H1 (cell line): ENCODE measurements around the gene GTF2IRD1. TPM values are rescaled to one million over a fixed set of nuclear protein-coding genes. Genes with fewer than 3 reads are reported as not detected.

Experiments used
- CTCF ChIA-PET: fragments of 300-600 bp; sonication (Branson Sonifier 250); formaldehyde crosslinking; loops from one replicate; lab custom pipeline; 2021; ENCODE audit not compliant: partially characterized antibody; lab: Charles Lee
- POLR2A ChIA-PET: fragments of 300-600 bp; sonication (Branson Sonifier 250); formaldehyde crosslinking; loops from one replicate; lab custom pipeline; 2021; ENCODE audit warnings: inconsistent platforms; ENCODE audit not compliant: partially characterized antibody; lab: Charles Lee
- DNase-seq, 2 experiments: peaks; one replicate each; pipeline versions ENCODE4 v3.0.0 to v3.0.0-alpha.2; 2010 to 2022; ENCODE audit warnings: low spot score in 2 of 2, low read depth in 1 of 2, mixed read lengths in 1 of 2
- FAIRE-seq: peaks from 2 replicates; lab custom pipeline; 2011; peaks lifted over from hg19 to GRCh38; lab: Jason Lieb, UNC
- H2AFZ ChIP-seq: 2 replicates; pipeline ENCODE4 v1.8.1; 2012; ENCODE audit warnings: low read length, inconsistent platforms
- H2AK5ac ChIP-seq: 2 replicates; pipeline ENCODE4 v1.6.1; 2013; ENCODE audit warnings: low read depth, low read length
- H2BK120ac ChIP-seq: replicated peaks from 2 replicates; pipeline ENCODE3; 2013; ENCODE audit warnings: low read depth, low read length, inconsistent platforms
- H2BK12ac ChIP-seq: 2 replicates; pipeline ENCODE4 v1.6.1; 2013; ENCODE audit warnings: low read depth, low read length
- H2BK15ac ChIP-seq: 2 replicates; pipeline ENCODE4 v1.6.1; 2013; ENCODE audit warnings: low read length
- H2BK20ac ChIP-seq: 2 replicates; pipeline ENCODE4 v1.6.1; 2013; ENCODE audit warnings: low read length
- H2BK5ac ChIP-seq: 2 replicates; pipeline ENCODE4 v1.6.1; 2013; ENCODE audit warnings: low read depth, low read length
- H3K14ac ChIP-seq: 2 replicates; pipeline ENCODE4 v1.6.1; 2013; ENCODE audit warnings: inconsistent platforms; ENCODE audit not compliant: insufficient read length
- H3K18ac ChIP-seq: 2 replicates; pipeline ENCODE4 v1.6.1; 2013; ENCODE audit warnings: low read length; ENCODE audit errors: extremely low read depth
- H3K23ac ChIP-seq: 2 replicates; pipeline ENCODE4 v1.6.1; 2013; ENCODE audit warnings: inconsistent platforms; ENCODE audit not compliant: insufficient read length
- H3K23me2 ChIP-seq: 2 replicates; pipeline ENCODE4 v1.6.1; 2013; ENCODE audit warnings: low read depth, low read length
- H3K27ac ChIP-seq: 2 replicates; pipeline ENCODE4 v1.6.1; 2011; ENCODE audit warnings: low read depth, low read length, inconsistent platforms
- H3K27me3 ChIP-seq, 4 experiments: replicated peaks in 1 of 4; 1 replicate in 1 of 4; 2 replicates in 3 of 4; pipeline versions ENCODE4 v1.6.1 to v1.8.1; 2011 to 2013; ENCODE audit warnings: low read length in 3 of 4, mild to moderate bottlenecking in 3 of 4, inconsistent platforms in 2 of 4, mixed read lengths in 2 of 4, moderate library complexity in 1 of 4; ENCODE audit not compliant: control insufficient read depth in 3 of 4, insufficient read depth in 3 of 4; ENCODE audit errors: extremely low read depth in 1 of 4
- H3K36me3 ChIP-seq, 4 experiments: 2 replicates each; pipeline versions ENCODE4 v1.6.1 to v1.8.1; 2011 to 2013; ENCODE audit warnings: mild to moderate bottlenecking in 4 of 4, low read length in 3 of 4, moderate library complexity in 2 of 4, control low read depth in 1 of 4, inconsistent platforms in 1 of 4; ENCODE audit not compliant: insufficient read depth in 4 of 4, control insufficient read depth in 2 of 4
- H3K4ac ChIP-seq: replicated peaks from 2 replicates; pipeline ENCODE3; 2013; ENCODE audit warnings: low read length, low read depth, mixed read lengths, inconsistent platforms; ENCODE audit not compliant: insufficient read length
- H3K4me1 ChIP-seq, 4 experiments: replicated peaks in 1 of 4; 1 replicate in 1 of 4; 2 replicates in 3 of 4; pipeline versions ENCODE4 v1.6.1 to v1.8.1; 2011 to 2013; ENCODE audit warnings: low read length in 3 of 4, inconsistent platforms in 2 of 4, mixed read lengths in 1 of 4; ENCODE audit not compliant: insufficient read depth in 4 of 4, control insufficient read depth in 3 of 4
- H3K4me2 ChIP-seq, 2 experiments: 2 replicates each; pipeline versions ENCODE4 v1.6.1 to v1.8.1; 2011 to 2013; ENCODE audit warnings: low read depth in 2 of 2, low read length in 2 of 2, control low read depth in 1 of 2, inconsistent platforms in 1 of 2, mild to moderate bottlenecking in 1 of 2; ENCODE audit not compliant: insufficient read depth in 1 of 2
- H3K4me3 ChIP-seq, 4 experiments: fragments of 200-600, 300-600 bp in 1 of 4; sonication (generic), shearing (Covaris generic), sonication (Bioruptor Twin) in 1 of 4; 2 replicates each; pipeline versions ENCODE4 v1.5.1 to v1.8.1; 2011 to 2016; ENCODE audit warnings: low read length in 4 of 4, low read depth in 3 of 4, control low read depth in 2 of 4, inconsistent platforms in 2 of 4, mild to moderate bottlenecking in 2 of 4, mixed read lengths in 1 of 4, moderate library complexity in 1 of 4; ENCODE audit not compliant: insufficient read depth in 2 of 4; ENCODE audit errors: extremely low read depth in 1 of 4
- H3K56ac ChIP-seq: replicated peaks from 2 replicates; pipeline ENCODE3; 2013; ENCODE audit warnings: low read depth, mild to moderate bottlenecking, mixed read lengths, low read length, inconsistent platforms; ENCODE audit not compliant: insufficient read length
- H3K79me1 ChIP-seq: 2 replicates; pipeline ENCODE4 v1.6.1; 2013; ENCODE audit warnings: low read depth, low read length, control low read depth
- H3K79me2 ChIP-seq, 2 experiments: 2 replicates each; pipeline versions ENCODE4 v1.6.1 to v1.8.1; 2012 to 2013; ENCODE audit warnings: low read length in 2 of 2, mild to moderate bottlenecking in 2 of 2, inconsistent platforms in 1 of 2; ENCODE audit not compliant: insufficient read depth in 2 of 2, control insufficient read depth in 1 of 2
- H3K9ac ChIP-seq, 4 experiments: replicated peaks in 1 of 4; 1 replicate in 1 of 4; 2 replicates in 3 of 4; pipeline versions ENCODE4 v1.6.1 to v1.8.1; 2011 to 2013; ENCODE audit warnings: low read depth in 3 of 4, low read length in 3 of 4, control low read depth in 2 of 4, mild to moderate bottlenecking in 2 of 4, moderate library complexity in 2 of 4, inconsistent platforms in 1 of 4; ENCODE audit errors: extremely low read depth in 1 of 4
- H3K9me3 ChIP-seq, 2 experiments: 2 replicates each; pipeline versions ENCODE4 v1.6.1 to v1.8.1; 2012 to 2013; ENCODE audit warnings: mild to moderate bottlenecking in 2 of 2, moderate library complexity in 2 of 2, control low read depth in 1 of 2, inconsistent platforms in 1 of 2, low read depth in 1 of 2, low read length in 1 of 2, mixed read lengths in 1 of 2; ENCODE audit not compliant: insufficient read depth in 2 of 2
- H4K20me1 ChIP-seq, 2 experiments: replicated peaks in 1 of 2; 2 replicates each; pipeline versions ENCODE3 to v1.8.1; 2011 to 2013; ENCODE audit warnings: inconsistent platforms in 2 of 2, low read length in 2 of 2, mild to moderate bottlenecking in 1 of 2; ENCODE audit not compliant: insufficient read depth in 2 of 2, control insufficient read depth in 1 of 2
- H4K5ac ChIP-seq: 2 replicates; pipeline ENCODE4 v1.6.1; 2013; ENCODE audit warnings: low read length, low read depth, mixed read lengths, inconsistent platforms; ENCODE audit not compliant: insufficient read length
- H4K8ac ChIP-seq: 2 replicates; pipeline ENCODE4 v1.8.0; 2013; ENCODE audit warnings: mild to moderate bottlenecking, moderate library complexity, low read length, inconsistent platforms; ENCODE audit not compliant: insufficient read depth; ENCODE audit errors: extremely low read depth
- H4K91ac ChIP-seq: replicated peaks from 2 replicates; pipeline ENCODE3; 2013; ENCODE audit warnings: low read length, mixed read lengths, inconsistent platforms; ENCODE audit not compliant: insufficient read length
- CEBPB ChIP-seq: IDR thresholded peaks from 2 replicates; pipeline ENCODE4 v1.6.1; 2012; ENCODE audit warnings: low read depth, low read length
- SIX5 ChIP-seq: IDR thresholded peaks from 2 replicates; pipeline ENCODE4 v1.6.1; 2011; ENCODE audit warnings: mild to moderate bottlenecking, low read depth, low read length
- WGBS, 2 experiments: shearing (Covaris generic) in 1 of 2; methylation state at CpG; one replicate each; pipeline versions ENCODE4 v1.1.6 to v1.1.7; 2013 to 2015; ENCODE audit warnings: low lambda C conversion rate in 2 of 2, mixed read lengths in 2 of 2, inconsistent platforms in 1 of 2, low coverage in 1 of 2, missing lambda C conversion rate in 1 of 2; ENCODE audit not compliant: insufficient replicate concordance in 2 of 2, insufficient coverage in 1 of 2, insufficient read length in 1 of 2; ENCODE audit errors: extremely low coverage in 1 of 2, missing lambda C conversion rate in 1 of 2; 5-methylcytosine and 5-hydroxymethylcytosine counted together
- polyA plus RNA-seq, 7 experiments: library from polyadenylated mRNA; depleted of rRNA in 3 of 7; stranded (reverse) in 5 of 7; unstranded in 2 of 7; fragments of >200 nt in 5 of 7; fragments of 200-250 nt in 2 of 7; gene quantifications; 1 replicate in 5 of 7; 2 replicates in 1 of 7; 4 replicates in 1 of 7; pipeline versions ENCODE4 v1.2.1 to v1.2.3, GENCODE V29; 2011 to 2013; ENCODE audit warnings: missing spikeins in 2 of 7, mixed read lengths in 2 of 7
- total RNA-seq: library from RNA; stranded (reverse); fragmentation: NEBNext Ultra II Directional; extraction: Animal tissue kit (Norgen Biotek cat#: 25700); gene quantifications from 2 replicates; pipeline ENCODE4 v1.2.1, GENCODE V29; 2021

The GTF2IRD1 gene
- total and polyA plus RNA-seq, 2 of the 8 experiments (the other 6 are each of a cell fraction or from before 2014, with no cell fraction given) = 27.4 to 45.4 TPM

DNA sequence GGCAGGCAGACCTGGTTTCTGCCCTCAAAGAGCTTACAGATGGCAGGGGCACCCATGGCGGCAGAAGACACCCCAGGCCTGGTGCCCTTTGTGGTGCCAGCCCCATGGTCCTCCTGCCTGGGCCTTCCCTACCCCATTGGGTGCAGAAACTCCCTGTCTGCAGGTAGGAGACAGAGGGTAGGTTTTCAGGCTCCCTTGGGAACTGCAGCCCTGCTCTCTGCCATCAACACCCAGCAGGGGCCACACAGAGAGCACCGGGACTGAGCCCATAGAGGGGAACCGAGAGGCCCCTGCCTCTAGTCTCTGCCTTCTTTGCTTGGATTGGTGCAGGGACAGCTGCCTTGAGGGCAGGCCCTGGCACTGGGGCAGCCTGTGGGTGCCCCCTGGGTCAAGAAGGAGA is 52.6 kb downstream of the GTF2IRD1 start:
- no peak overlapping the region for H3K14ac ChIP-seq
- peaks cover 0 to under 1% (median 0%) of the 10 kb centered on the region in 4 experiments; a peak in 1 of 7 replicates for H3K4me1 ChIP-seq
- H4K20me1 ChIP-seq = peaks cover 0 to 11% of the 10 kb centered on the region in 2 experiments
- no peak overlapping the region for H3K18ac ChIP-seq
- H4K8ac ChIP-seq = peak overlapping the region; percentile 76; the same call in 1 of the 2 replicates
- FAIRE-seq (no peak), DNase-seq (no peak)
- no peak overlapping the region for H4K91ac ChIP-seq
- H2BK5ac ChIP-seq = no peak overlapping the region
- H3K79me2 ChIP-seq = peaks cover 0 to 10% of the 10 kb centered on the region in 2 experiments; a peak in 3 of 4 replicates
- H3K23ac ChIP-seq = no peak overlapping the region
- ChIA-PET CTCF (interaction anchor here (1.3 kb wide), 1 partner anchor 231 kb away, joined by 4 read pairs; no protein-coding TSS in a partner anchor), POLR2A (interaction anchor here (1.5 to 2.2 kb wide), 3 partner anchors 8 to 16 kb away, joined by 3 to 7 read pairs (median 5); no protein-coding TSS in a partner anchor)
- no peak overlapping the region for H2AK5ac ChIP-seq
- peaks cover 11% of the 10 kb centered on the region for H3K79me1 ChIP-seq
- H3K27me3 ChIP-seq = no peaks in the 10 kb centered on the region
- no peak overlapping the region for H2BK20ac ChIP-seq
- no peak overlapping the region for H3K9ac ChIP-seq
- H3K9me3 ChIP-seq = no peaks in the 10 kb centered on the region
- no peak overlapping the region for H3K4ac ChIP-seq
- peaks cover 0 to 14% (median 0%) of the 10 kb centered on the region in 4 experiments; a peak in 4 of 8 replicates for H3K36me3 ChIP-seq
- TF ChIP-seq CEBPB (no peak), SIX5 (no peak)
- no peak overlapping the region for H2BK120ac ChIP-seq
- H3K4me3 ChIP-seq = no peak overlapping the region
- WGBS, 2 experiments = 89% methylated on average over 3 of the region's 3 CpGs; no CpG with 5 or more reads in 1 of the 2 experiments
- no peak overlapping the region for H4K5ac ChIP-seq
- no peak overlapping the region for H3K56ac ChIP-seq
- no peak overlapping the region for H3K27ac ChIP-seq
- H2BK15ac ChIP-seq = no peak overlapping the region
- no peak overlapping the region for H3K4me2 ChIP-seq
- H2BK12ac ChIP-seq = no peak overlapping the region
- H2AFZ ChIP-seq = no peak overlapping the region
- no peaks in the 10 kb centered on the region for H3K23me2 ChIP-seq
